Superior temporal gyrus (tissue), 1 donor: ENCODE results near the gene SIPA1L3.
A peak's percentile ranks its signal among the peaks of the same experiment; 100 is the strongest.
"Not testable (repeated sequence)": the region's sequence is repeated elsewhere in the genome, so short reads cannot be mapped to it uniquely, and the experiment has no call there.

Experiments
- DNase-seq: peaks from one replicate; pipeline ENCODE4 v3.0.0-alpha.2; 2016; ENCODE audit errors: extremely low spot score

The SIPA1L3 gene

GRCh38 chr19:38211151-38211591 is 304.2 kb downstream of the SIPA1L3 start:
- no peak for DNase-seq

- DNase-seq: no peak
Observed at GRCh38 chr19:38211766-38212165, 304.8 kb downstream of the SIPA1L3 start.

- no peak for DNase-seq
Observed at GRCh38 chr19:38213469-38213868, 306.5 kb downstream of the SIPA1L3 start.

GRCh38 chr19:38213911-38214625 is 307.1 kb downstream of the SIPA1L3 start:
- DNase-seq: peak; percentile 57

- DNase-seq: no peak
Observed at GRCh38 chr19:38216785-38217641, 310.0 kb downstream of the SIPA1L3 start.

- no peak for DNase-seq
Observed at GRCh38 chr19:38218204-38218603, 311.2 kb downstream of the SIPA1L3 start.

- DNase-seq: no peak
Observed at GRCh38 chr19:38219221-38219620, 312.2 kb downstream of the SIPA1L3 start.

- DNase-seq: no peak
Observed at GRCh38 chr19:38221421-38221820, 314.4 kb downstream of the SIPA1L3 start.

- DNase-seq: no peak
Observed at GRCh38 chr19:38221919-38222830, 315.2 kb downstream of the SIPA1L3 start.

GRCh38 chr19:38223119-38223523 is 316.1 kb downstream of the SIPA1L3 start:
- no peak for DNase-seq

GRCh38 chr19:38223617-38224013 is 316.6 kb downstream of the SIPA1L3 start:
- DNase-seq: no peak

GRCh38 chr19:38224014-38224862 is 317.2 kb downstream of the SIPA1L3 start, which contains the start of gene DPF1:
Gene DPF1 (minus strand): TSS chr19:38224222. CDS start chr19:38224142, 80 bp downstream.
- peak; percentile 69 for DNase-seq

- DNase-seq: not testable (repeated sequence)
Observed at GRCh38 chr19:38224863-38225218, 317.8 kb downstream of the SIPA1L3 start.

- DNase-seq: no peak
Observed at GRCh38 chr19:38227287-38228004, 320.4 kb downstream of the SIPA1L3 start.

- DNase-seq: no peak
Observed at GRCh38 chr19:38228005-38228377, 321.0 kb downstream of the SIPA1L3 start.

- DNase-seq: no peak
Observed at GRCh38 chr19:38228491-38229439, 321.8 kb downstream of the SIPA1L3 start.

- DNase-seq: peak; percentile 95
Observed at GRCh38 chr19:38229585-38230073, 322.6 kb downstream of the SIPA1L3 start.

GRCh38 chr19:38230506-38231133 is 323.6 kb downstream of the SIPA1L3 start:
- DNase-seq: not testable (repeated sequence)
